Measurements from ENCODE around the gene GDPD3. TPM values are rescaled to one million over a fixed set of nuclear protein-coding genes. Genes with fewer than 3 reads are reported as not detected.
A peak's percentile ranks its signal among the peaks of the same experiment; 100 is the strongest.

Gene GDPD3
- total RNA-seq, 2 donors from 2014 or later, result 2.7 to 6.5 TPM

GRCh38 chr16:30063893-30064728 is 49.2 kb downstream of the GDPD3 start:
- peaks cover 32% of the 10 kb centered on the region for H3K36me3 Mint-ChIP-seq (ENCODE audit: low read depth)
- Histone ChIP-seq H3K36me3 (ENCODE audit: control insufficient read depth, insufficient read depth, low read length) (peaks cover 24% of the 10 kb centered on the region), H3K27ac (ENCODE audit: low read depth, low read length) (peak overlapping the region; percentile 95), H3K9me3 (ENCODE audit: control insufficient read depth, low read length) (no peaks in the 10 kb centered on the region), H3K4me3 (ENCODE audit: low read length) (peak overlapping the region; percentile 82), H3K27me3 (ENCODE audit: control insufficient read depth, insufficient read depth, low read length, poor library complexity, severe bottlenecking) (no peaks in the 10 kb centered on the region), H3K4me1 (ENCODE audit: control insufficient read depth, insufficient read depth, low read length) (peaks cover 8% of the 10 kb centered on the region), H3K9ac (ENCODE audit: extremely low read depth, low read length, poor library complexity, severe bottlenecking) (peak overlapping the region; percentile 87)
- WGBS, 2 experiments (ENCODE audit: insufficient coverage in 1 of 2, insufficient read length in 1 of 2), result 0 to 5% methylated on average over 5 to 26 of the region's 27 CpGs
- peak; percentile 42 for TF ChIP-seq CTCF (conservative IDR thresholded peaks at IDR 0.05)
- peak overlapping the region; percentile 87 for H3K4me3 Mint-ChIP-seq
- DNase-seq, result peak; percentile 86
- H3K9me3 Mint-ChIP-seq, result no peaks in the 10 kb centered on the region
- H3K4me1 Mint-ChIP-seq, result peaks cover 23% of the 10 kb centered on the region
- peak overlapping the region; percentile 79 for H3K27ac Mint-ChIP-seq
- H3K27me3 Mint-ChIP-seq (ENCODE audit: insufficient read depth), result no peaks in the 10 kb centered on the region

- Histone ChIP-seq H3K4me1 (ENCODE audit: control insufficient read depth, insufficient read depth, low read length) (peaks cover 8% of the 10 kb centered on the region), H3K27ac (ENCODE audit: low read depth, low read length) (peak overlapping the region; percentile 95), H3K36me3 (ENCODE audit: control insufficient read depth, insufficient read depth, low read length) (peaks cover 16% of the 10 kb centered on the region), H3K4me3 (ENCODE audit: low read length) (peak overlapping the region; percentile 82), H3K9me3 (ENCODE audit: control insufficient read depth, low read length) (no peaks in the 10 kb centered on the region), H3K9ac (ENCODE audit: extremely low read depth, low read length, poor library complexity, severe bottlenecking) (no peak overlapping the region), H3K27me3 (ENCODE audit: control insufficient read depth, insufficient read depth, low read length, poor library complexity, severe bottlenecking) (no peaks in the 10 kb centered on the region)
- DNase-seq, result no peak
- no peak overlapping the region for H3K27ac Mint-ChIP-seq
- H3K4me1 Mint-ChIP-seq, result peaks cover 23% of the 10 kb centered on the region
- peaks cover 25% of the 10 kb centered on the region for H3K36me3 Mint-ChIP-seq (ENCODE audit: low read depth)
- H3K27me3 Mint-ChIP-seq (ENCODE audit: insufficient read depth), result no peaks in the 10 kb centered on the region
- 64 to 65% methylated on average over 7 to 12 of the region's 12 CpGs for WGBS, 2 experiments (ENCODE audit: insufficient coverage in 1 of 2, insufficient read length in 1 of 2)
- no peaks in the 10 kb centered on the region for H3K9me3 Mint-ChIP-seq
- peak overlapping the region; percentile 87 for H3K4me3 Mint-ChIP-seq
- no peak for TF ChIP-seq CTCF (conservative IDR thresholded peaks at IDR 0.05)
These were observed 50.0 kb downstream of the GDPD3 start for GRCh38 chr16:30063278-30063892.

GRCh38 chr16:30060836-30061554 is 52.3 kb downstream of the GDPD3 start:
- 84 to 100% methylated on average over 1 to 2 of the region's 2 CpGs for WGBS, 2 experiments (ENCODE audit: insufficient coverage in 1 of 2, insufficient read length in 1 of 2)
- H3K4me1 Mint-ChIP-seq, result peaks cover 11% of the 10 kb centered on the region
- Histone ChIP-seq H3K27ac (ENCODE audit: low read depth, low read length) (peak overlapping the region; percentile 11), H3K9me3 (ENCODE audit: control insufficient read depth, low read length) (no peaks in the 10 kb centered on the region), H3K4me3 (ENCODE audit: low read length) (no peak overlapping the region), H3K4me1 (ENCODE audit: control insufficient read depth, insufficient read depth, low read length) (peaks cover 5% of the 10 kb centered on the region), H3K36me3 (ENCODE audit: control insufficient read depth, insufficient read depth, low read length) (no peaks in the 10 kb centered on the region), H3K9ac (ENCODE audit: extremely low read depth, low read length, poor library complexity, severe bottlenecking) (no peak overlapping the region), H3K27me3 (ENCODE audit: control insufficient read depth, insufficient read depth, low read length, poor library complexity, severe bottlenecking) (no peaks in the 10 kb centered on the region)
- no peak overlapping the region for H3K27ac Mint-ChIP-seq
- H3K4me3 Mint-ChIP-seq, result no peak overlapping the region
- H3K27me3 Mint-ChIP-seq (ENCODE audit: insufficient read depth), result no peaks in the 10 kb centered on the region
- TF ChIP-seq CTCF (conservative IDR thresholded peaks at IDR 0.05), result no peak
- H3K9me3 Mint-ChIP-seq, result no peaks in the 10 kb centered on the region
- H3K36me3 Mint-ChIP-seq (ENCODE audit: low read depth), result peaks cover 7% of the 10 kb centered on the region
- DNase-seq, result no peak

Measured in endodermal cell (in vitro differentiated cells).